ENCODE data around the gene TEPSIN.

TEPSIN gene

GRCh38 chr17:81265576-81265975, 26.7 kb upstream of the TEPSIN start:
- Histone ChIP-seq H3K9ac (no peak overlapping the region), H3K4me1 (ENCODE audit: low read depth, poor library complexity, severe bottlenecking) (no peaks in the 10 kb centered on the region), H4K20me1 (ENCODE audit: insufficient read depth) (no peaks in the 10 kb centered on the region), H3K27me3 (ENCODE audit: insufficient read depth, low read depth) (no peaks in the 10 kb centered on the region), H3K36me3 (ENCODE audit: insufficient read depth) (0 out of 2 replicates have a peak, but pooled peaks cover 3% of the 10 kb centered on the region), H2AFZ (ENCODE audit: low read depth) (no peak overlapping the region), H3K27ac (no peak overlapping the region), H3K4me3 (IDR thresholded peaks at IDR 0.05; ENCODE audit: insufficient read depth, low read depth, low read length) (no peak overlapping the region), H3K79me2 (ENCODE audit: insufficient read depth, low read depth) (no peaks in the 10 kb centered on the region), H3K4me2 (no peak overlapping the region)
- TF ChIP-seq CTCF (conservative IDR thresholded peaks at IDR 0.05; ENCODE audit: low read depth, low read length): no peak

- no peak for TF ChIP-seq CTCF (conservative IDR thresholded peaks at IDR 0.05; ENCODE audit: low read depth, low read length)
- Histone ChIP-seq H3K4me1 (ENCODE audit: low read depth, poor library complexity, severe bottlenecking) (no peaks in the 10 kb centered on the region), H3K27me3 (ENCODE audit: insufficient read depth, low read depth) (no peaks in the 10 kb centered on the region), H2AFZ (ENCODE audit: low read depth) (no peak overlapping the region), H3K36me3 (ENCODE audit: insufficient read depth) (0 out of 2 replicates have a peak, but pooled peaks cover 3% of the 10 kb centered on the region), H3K4me2 (no peak overlapping the region), H3K27ac (no peak overlapping the region), H3K9ac (no peak overlapping the region), H4K20me1 (ENCODE audit: insufficient read depth) (no peaks in the 10 kb centered on the region), H3K4me3 (IDR thresholded peaks at IDR 0.05; ENCODE audit: insufficient read depth, low read depth, low read length) (no peak overlapping the region), H3K79me2 (ENCODE audit: insufficient read depth, low read depth) (no peaks in the 10 kb centered on the region)
These were observed 25.8 kb upstream of the TEPSIN start for GRCh38 chr17:81264640-81265039.

GRCh38 chr17:81263371-81264181, 24.7 kb upstream of the TEPSIN start:
- H3K27ac ChIP-seq: no peak overlapping the region
- no peak overlapping the region for H3K4me2 ChIP-seq
- H3K79me2 ChIP-seq (ENCODE audit: insufficient read depth, low read depth): no peaks in the 10 kb centered on the region
- no peak overlapping the region for H2AFZ ChIP-seq (ENCODE audit: low read depth)
- 0 out of 2 replicates have a peak, but pooled peaks cover 3% of the 10 kb centered on the region for H3K36me3 ChIP-seq (ENCODE audit: insufficient read depth)
- H3K27me3 ChIP-seq (ENCODE audit: insufficient read depth, low read depth): no peaks in the 10 kb centered on the region
- H4K20me1 ChIP-seq (ENCODE audit: insufficient read depth): no peaks in the 10 kb centered on the region
- TF ChIP-seq CTCF (conservative IDR thresholded peaks at IDR 0.05; ENCODE audit: low read depth, low read length): no peak
- H3K4me3 ChIP-seq (IDR thresholded peaks at IDR 0.05; ENCODE audit: insufficient read depth, low read depth, low read length): no peak overlapping the region
- H3K9ac ChIP-seq: no peak overlapping the region
- no peaks in the 10 kb centered on the region for H3K4me1 ChIP-seq (ENCODE audit: low read depth, poor library complexity, severe bottlenecking)

- Histone ChIP-seq H3K9ac (no peak overlapping the region), H3K4me1 (ENCODE audit: low read depth, poor library complexity, severe bottlenecking) (no peaks in the 10 kb centered on the region), H3K4me2 (no peak overlapping the region), H3K27ac (no peak overlapping the region), H4K20me1 (ENCODE audit: insufficient read depth) (no peaks in the 10 kb centered on the region), H3K4me3 (IDR thresholded peaks at IDR 0.05; ENCODE audit: insufficient read depth, low read depth, low read length) (no peak overlapping the region), H3K27me3 (ENCODE audit: insufficient read depth, low read depth) (no peaks in the 10 kb centered on the region), H3K79me2 (ENCODE audit: insufficient read depth, low read depth) (no peaks in the 10 kb centered on the region), H2AFZ (ENCODE audit: low read depth) (no peak overlapping the region), H3K36me3 (ENCODE audit: insufficient read depth) (0 out of 2 replicates have a peak, but pooled peaks cover 3% of the 10 kb centered on the region)
- no peak for TF ChIP-seq CTCF (conservative IDR thresholded peaks at IDR 0.05; ENCODE audit: low read depth, low read length)
These were observed 22.9 kb upstream of the TEPSIN start for GRCh38 chr17:81261582-81262336.
